Ishikawa (cell line): ENCODE measurements around the gene ARPC5.

Source experiments
- CEBPB ChIP-seq: IDR thresholded peaks from 2 replicates; pipeline ENCODE4 v1.6.1; 2012
- REST ChIP-seq: IDR thresholded peaks from 2 replicates; pipeline ENCODE4 v1.6.1; 2012; ENCODE audit warnings: low read depth, mild to moderate bottlenecking
- TAF1 ChIP-seq: IDR thresholded peaks from 2 replicates; pipeline ENCODE4 v1.6.1; 2012; ENCODE audit warnings: low read depth, mild to moderate bottlenecking
- YY1 ChIP-seq: IDR thresholded peaks from 2 replicates; pipeline ENCODE4 v1.6.1; 2012; ENCODE audit warnings: low read depth

- TF ChIP-seq TAF1, result no peak
- no peak for TF ChIP-seq CEBPB
- no peak for TF ChIP-seq REST
- TF ChIP-seq YY1, result no peak
Measured at GRCh38 chr1:183589384-183589783, 46.2 kb downstream of the ARPC5 start.
